Breast epithelium (tissue), 4 donors: Measurements from ENCODE around the gene METTL13. TPM values are rescaled to one million over a fixed set of nuclear protein-coding genes. Genes with fewer than 3 reads are reported as not detected.
A peak's percentile ranks its signal among the peaks of the same experiment; 100 is the strongest.

Experiments
- DNase-seq, 2 donors: peaks; one replicate each; pipeline ENCODE4 v3.0.0-alpha.2; 2019; ENCODE audit warnings: low spot score in 2 of 2
- H3K27ac ChIP-seq, 2 donors: fragments of 200-600 bp; sonication (generic) in 1 of 2; one replicate each; pipeline ENCODE4 v1.5.1; 2016 to 2019; ENCODE audit warnings: mild to moderate bottlenecking in 1 of 2
- H3K27me3 ChIP-seq, 2 donors: fragments of 200-600 bp; sonication (generic) in 1 of 2; one replicate each; pipeline versions ENCODE4 v1.5.1 to v1.6.0; 2017 to 2019; ENCODE audit warnings: control low read depth in 1 of 2, mild to moderate bottlenecking in 1 of 2
- H3K36me3 ChIP-seq: fragments of 200-600 bp; one replicate; pipeline ENCODE4 v1.5.1; 2019
- H3K4me1 ChIP-seq, 2 donors: fragments of 200-600 bp; sonication (generic); one replicate each; pipeline ENCODE4 v1.5.1; 2016 to 2019; ENCODE audit warnings: control low read depth in 1 of 2
- H3K4me3 ChIP-seq, 3 donors: fragments of 200-600 bp; sonication (generic); 1 replicate in 2 of 3; 2 replicates in 1 of 3; pipeline ENCODE4 v1.5.1; 2016 to 2019; ENCODE audit warnings: mild to moderate bottlenecking in 3 of 3, moderate library complexity in 2 of 3
- H3K9me3 ChIP-seq, 2 donors: fragments of 200-600 bp; sonication (generic) in 1 of 2; one replicate each; pipeline ENCODE4 v1.5.1; 2016 to 2019; ENCODE audit warnings: control low read depth in 1 of 2
- CTCF ChIP-seq, 3 donors: fragments of 450-650 bp; IDR thresholded peaks; one replicate each; pipeline ENCODE4 v1.5.1; 2016 to 2017; ENCODE audit warnings: antibody characterized with exemption in 3 of 3, mild to moderate bottlenecking in 3 of 3, moderate library complexity in 3 of 3
- POLR2A ChIP-seq: fragments of 450-650 bp; IDR thresholded peaks from one replicate; pipeline ENCODE4 v1.6.1; 2016; ENCODE audit warnings: antibody characterized with exemption, mild to moderate bottlenecking, moderate library complexity
- POLR2AphosphoS5 ChIP-seq, 3 donors: sonication (generic); formaldehyde crosslinking; IDR thresholded peaks; one replicate each; pipeline ENCODE4 v1.6.1; 2017; ENCODE audit warnings: antibody characterized with exemption in 3 of 3
- intact Hi-C: fragments of 100-400 bp; cut with DNase I; formaldehyde crosslinking; loops from one replicate; pipeline ENCODE4 v1.15.1; 2023; ENCODE audit warnings: low total_unique reads
- total RNA-seq, 3 donors: library from RNA; depleted of rRNA; stranded (reverse); fragments of >200 nt; gene quantifications; one replicate each; pipeline ENCODE4 v1.1.0, GENCODE V29; 2016

Gene METTL13
- total RNA-seq, 3 donors from 2014 or later, result 23.2 to 28.4 (median 27.5) TPM

DNA sequence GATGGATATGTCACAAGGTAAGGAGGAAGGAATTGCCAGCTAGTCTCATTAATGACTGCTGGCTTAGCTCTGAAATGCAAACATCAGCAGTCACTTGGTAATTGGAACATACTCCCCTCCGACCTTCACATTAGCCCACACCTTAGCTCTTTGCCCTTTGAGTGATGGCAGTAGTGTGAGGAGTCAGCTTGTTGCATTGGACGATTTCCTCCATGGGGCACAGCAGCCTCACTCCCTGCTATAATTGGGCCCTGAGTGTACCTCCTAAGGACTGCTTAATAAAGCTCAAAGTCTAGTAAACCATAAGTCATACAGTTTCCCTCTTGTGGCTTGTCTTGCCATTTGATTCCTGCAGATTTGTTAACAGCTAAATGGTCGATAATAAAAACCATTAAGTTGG, 19.4 kb downstream of the METTL13 start:
- intact Hi-C loops, result loop anchor here (2.0 to 5.0 kb wide), 2 partner anchors 40 to 186 kb away; partner anchors contain the start of gene DNM3
- H3K36me3 ChIP-seq, result no peaks in the 10 kb centered on the region
- TF ChIP-seq CTCF (IDR thresholded peaks at IDR 0.05), result no peak
- no peak for TF ChIP-seq POLR2A
- no peak for TF ChIP-seq POLR2AphosphoS5 (IDR thresholded peaks at IDR 0.05)
- no peaks in the 10 kb centered on the region for H3K9me3 ChIP-seq
- no peak for DNase-seq
- no peak overlapping the region for H3K27ac ChIP-seq
- H3K4me3 ChIP-seq, result no peak overlapping the region
- no peaks in the 10 kb centered on the region for H3K4me1 ChIP-seq
- no peaks in the 10 kb centered on the region for H3K27me3 ChIP-seq

DNA sequence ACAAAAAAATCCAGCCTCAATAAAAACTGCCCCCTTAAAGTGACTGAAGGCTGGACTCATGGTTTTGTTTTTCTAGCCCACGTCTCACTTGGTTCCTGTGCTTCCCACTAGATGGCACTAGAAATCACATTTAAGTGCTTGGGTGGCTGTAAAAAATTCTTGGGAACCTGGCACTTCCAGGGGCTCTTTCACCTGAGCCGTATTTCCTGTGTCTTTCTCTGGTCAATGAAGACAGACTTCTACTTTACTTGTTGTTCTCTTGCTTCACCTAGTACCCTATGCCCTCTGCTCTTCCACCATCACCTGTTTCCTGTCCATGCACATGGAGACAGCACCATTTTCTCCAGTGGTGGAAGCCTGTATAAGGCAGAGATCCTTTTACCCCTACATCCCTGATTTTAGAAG, 20.0 kb downstream of the METTL13 start:
- Histone ChIP-seq H3K36me3 (no peaks in the 10 kb centered on the region), H3K27me3 (no peaks in the 10 kb centered on the region), H3K9me3 (no peaks in the 10 kb centered on the region), H3K4me1 (no peaks in the 10 kb centered on the region), H3K4me3 (no peak overlapping the region), H3K27ac (no peak overlapping the region)
- no peak for DNase-seq
- intact Hi-C loops, result loop anchor here (2.0 to 5.0 kb wide), 2 partner anchors 39 to 186 kb away; partner anchors contain the start of gene DNM3
- peak in 2 of 3 donors; percentile 58 to 67 for TF ChIP-seq CTCF (IDR thresholded peaks at IDR 0.05)
- no peak for TF ChIP-seq POLR2AphosphoS5 (IDR thresholded peaks at IDR 0.05)

DNA sequence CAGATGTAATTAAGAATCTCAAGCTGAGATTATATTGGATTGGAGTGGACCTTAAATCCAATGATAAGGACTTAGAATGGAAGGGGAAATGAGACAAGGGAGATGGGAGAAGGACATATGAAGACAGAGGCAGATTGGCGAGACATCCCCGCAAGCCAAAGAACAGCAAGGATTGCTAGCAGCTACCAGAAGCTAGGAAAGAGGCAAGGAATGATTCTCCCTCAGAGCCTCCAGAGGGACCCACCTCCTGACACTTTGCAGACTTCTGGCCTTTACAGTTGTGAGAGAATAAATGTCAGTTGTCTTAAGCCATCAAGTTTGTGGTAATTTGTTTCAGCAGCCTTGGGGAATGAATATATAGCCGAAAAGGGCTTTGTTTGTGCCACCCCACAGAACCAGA, 20.7 kb downstream of the METTL13 start:
- Histone ChIP-seq H3K9me3 (no peaks in the 10 kb centered on the region), H3K4me3 (no peak overlapping the region), H3K27me3 (no peaks in the 10 kb centered on the region), H3K4me1 (no peaks in the 10 kb centered on the region), H3K36me3 (no peaks in the 10 kb centered on the region), H3K27ac (peak overlapping the region in 1 of 2 donors; percentile 3)
- intact Hi-C loops, result loop anchor here (5.0 kb wide), 1 partner anchor 185 kb away; no protein-coding TSS in a partner anchor
- DNase-seq, result no peak
- TF ChIP-seq CTCF (IDR thresholded peaks at IDR 0.05) (no peak), POLR2AphosphoS5 (IDR thresholded peaks at IDR 0.05) (no peak), POLR2A (no peak)

DNA sequence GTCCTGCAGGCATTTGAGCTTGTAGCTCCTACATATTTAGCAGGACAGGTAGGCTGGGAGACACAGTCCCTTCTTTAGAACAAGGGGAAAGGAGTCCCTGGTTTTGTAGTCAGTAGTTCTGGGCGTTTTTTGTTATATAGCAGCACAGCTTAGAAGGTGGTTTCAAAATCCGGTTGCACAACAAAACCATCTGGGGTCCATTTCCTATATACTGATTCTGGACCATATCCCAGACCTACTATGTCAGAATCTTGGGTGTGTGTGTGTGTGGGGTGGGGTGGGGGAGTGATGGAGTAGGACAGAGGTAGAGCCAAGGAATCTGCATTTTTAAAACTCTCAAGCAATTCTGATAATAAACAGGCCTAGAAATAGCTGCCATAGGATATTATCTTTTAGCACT, 21.6 kb downstream of the METTL13 start:
- Histone ChIP-seq H3K27me3 (no peaks in the 10 kb centered on the region), H3K9me3 (no peaks in the 10 kb centered on the region), H3K4me1 (no peaks in the 10 kb centered on the region), H3K4me3 (no peak overlapping the region), H3K36me3 (no peaks in the 10 kb centered on the region), H3K27ac (peak overlapping the region in 1 of 2 donors; percentile 3)
- no peak for TF ChIP-seq CTCF (IDR thresholded peaks at IDR 0.05)
- no peak for TF ChIP-seq POLR2AphosphoS5 (IDR thresholded peaks at IDR 0.05)
- no peak for TF ChIP-seq POLR2A
- no peak for DNase-seq
- intact Hi-C loops, result loop anchor here (5.0 kb wide), 1 partner anchor 184 kb away; no protein-coding TSS in a partner anchor

DNA sequence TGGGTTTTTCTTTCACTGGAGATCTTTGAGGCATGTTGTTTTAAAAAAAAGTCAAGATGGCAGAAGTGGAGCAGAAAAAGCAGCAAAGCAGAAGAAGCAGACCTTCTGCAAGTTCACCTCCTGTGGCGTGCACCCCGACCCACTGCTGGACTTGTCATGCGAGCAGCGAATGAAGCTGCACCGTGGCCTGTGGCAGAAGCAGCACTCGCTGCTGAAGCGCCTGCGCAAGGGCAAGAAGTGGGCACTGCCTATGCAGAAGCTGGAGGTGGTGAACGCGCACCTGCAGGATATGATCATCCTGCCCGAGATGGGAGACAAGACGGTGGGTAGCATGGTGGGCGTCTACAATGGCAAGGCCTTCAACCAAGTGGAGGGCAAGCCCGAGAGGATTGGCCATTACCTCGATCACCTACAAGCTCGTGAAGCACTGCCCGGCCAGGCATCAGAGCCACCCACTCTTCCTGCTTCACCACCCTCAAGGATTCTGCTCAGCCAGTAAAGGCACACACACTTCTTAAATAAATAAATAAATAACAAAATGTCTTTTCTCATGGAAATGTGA, 22.1 kb downstream of the METTL13 start:
- Histone ChIP-seq H3K27ac (no peak overlapping the region), H3K4me3 (no peak overlapping the region), H3K4me1 (no peaks in the 10 kb centered on the region), H3K36me3 (no peaks in the 10 kb centered on the region), H3K9me3 (no peaks in the 10 kb centered on the region), H3K27me3 (no peaks in the 10 kb centered on the region)
- no peak for TF ChIP-seq POLR2AphosphoS5 (IDR thresholded peaks at IDR 0.05)
- intact Hi-C loops, result loop anchor here (5.0 kb wide), 1 partner anchor 184 kb away; no protein-coding TSS in a partner anchor
- DNase-seq, result no peak
